OCI-LY3 (cell line): Measurements from ENCODE around the gene CLEC18B.

Experiments used
- H2AFZ ChIP-seq: fragments of 200-600, 300-600 bp; shearing (Covaris generic); 2 replicates; pipeline ENCODE4 v1.6.0; 2014; ENCODE audit warnings: antibody characterized with exemption, low read depth, low read length
- H3K27ac ChIP-seq: fragments of 200-600, 300-600 bp; sonication (generic); 2 replicates; pipeline ENCODE4 v1.5.1; 2014; ENCODE audit warnings: mild to moderate bottlenecking, low read length, moderate library complexity, mixed read lengths
- H3K27me3 ChIP-seq: fragments of 200-600, 300-600 bp; sonication (generic); 2 replicates; pipeline ENCODE4 v1.6.1; 2014; ENCODE audit warnings: low read depth, low read length, mixed read lengths
- H3K36me3 ChIP-seq: fragments of 200-600, 300-600 bp; sonication (generic); replicated peaks from 2 replicates; pipeline ENCODE3; 2014; ENCODE audit warnings: low read depth, low read length, mixed read lengths
- H3K4me1 ChIP-seq: fragments of 300-600, 200-600 bp; sonication (generic); 2 replicates; pipeline ENCODE4 v1.6.1; 2014; ENCODE audit warnings: low read length, mixed read lengths
- H3K4me2 ChIP-seq: fragments of 200-600, 300-600 bp; sonication (generic); 2 replicates; pipeline ENCODE4 v1.6.1; 2014; ENCODE audit warnings: low read length, mixed read lengths
- H3K4me3 ChIP-seq: fragments of 300-600, 200-600 bp; sonication (generic); 2 replicates; pipeline ENCODE4 v1.5.1; 2014; ENCODE audit warnings: antibody characterized with exemption, mild to moderate bottlenecking, low read length, moderate library complexity
- H3K79me2 ChIP-seq: fragments of 300-600, 200-600 bp; shearing (Covaris generic); 2 replicates; pipeline ENCODE4 v1.6.1; 2014; ENCODE audit warnings: mild to moderate bottlenecking, low read length, mixed read lengths
- H3K9ac ChIP-seq: fragments of 300-600, 200-600 bp; shearing (Covaris generic); 2 replicates; pipeline ENCODE4 v1.6.0; 2014; ENCODE audit warnings: mild to moderate bottlenecking, low read length, moderate library complexity
- H3K9me3 ChIP-seq: fragments of 200-600, 300-600 bp; shearing (Covaris generic); 2 replicates; pipeline ENCODE4 v1.6.1; 2014; ENCODE audit warnings: low read length, mixed read lengths; ENCODE audit not compliant: insufficient read depth
- H4K20me1 ChIP-seq: fragments of 200-600, 300-600 bp; sonication (generic); 2 replicates; pipeline ENCODE4 v1.6.1; 2016; ENCODE audit warnings: low read length, mixed read lengths; ENCODE audit not compliant: insufficient read depth
- EZH2phosphoT487 ChIP-seq: fragments of 200-600 bp; shearing (Covaris generic); IDR thresholded peaks from 2 replicates; pipeline ENCODE4 v1.6.1; 2018; ENCODE audit warnings: antibody characterized with exemption, mixed run types, low read depth
- TF ChIP-seq, protein P1 (sequence below): fragments of 200-600, 300-600 bp; sonication (generic); IDR thresholded peaks from 2 replicates; pipeline ENCODE4 v1.5.1; 2014; ENCODE audit warnings: antibody characterized with exemption, low read length, low read depth

The CLEC18B gene

DNA sequence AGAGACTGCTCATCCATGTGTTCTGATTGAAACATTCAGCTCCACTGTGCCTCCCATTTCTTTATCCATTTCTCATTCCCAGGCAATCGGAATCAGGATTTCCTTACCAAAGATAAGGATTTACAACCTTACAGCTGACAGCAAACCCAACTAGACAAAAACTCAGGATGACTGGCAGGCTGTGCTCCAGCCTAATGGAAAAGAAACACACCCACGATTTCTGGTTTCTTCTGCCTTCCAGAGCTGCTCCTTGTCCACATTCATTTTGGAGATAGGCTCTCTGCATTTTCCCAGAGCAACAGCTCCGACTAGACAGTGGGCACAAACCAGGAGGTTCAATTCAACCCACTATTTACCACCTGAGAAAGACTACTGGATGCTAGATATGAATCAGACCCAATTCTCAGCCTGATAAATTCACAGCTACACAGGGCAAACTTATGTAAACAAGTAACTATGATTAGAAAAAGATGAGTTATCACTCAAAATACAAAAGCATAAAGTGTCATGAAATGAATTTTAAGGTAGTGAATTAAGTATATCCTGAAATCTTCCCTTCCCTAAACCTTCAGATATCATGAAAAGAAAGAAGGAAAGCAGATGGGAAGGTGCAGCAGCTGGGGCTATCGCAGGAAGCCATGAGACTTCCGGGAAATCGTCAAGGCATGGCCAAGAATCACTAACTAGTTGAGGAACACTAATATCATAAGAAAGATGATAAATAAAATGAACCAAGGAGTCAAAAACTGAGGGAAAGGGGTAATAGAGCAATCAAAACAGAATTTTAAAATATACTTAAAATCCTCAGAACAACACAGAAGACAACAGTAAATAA lies 44.8 kb upstream of the CLEC18B start:
- no peak for TF ChIP-seq EZH2phosphoT487
- TF ChIP-seq, protein P1, sequence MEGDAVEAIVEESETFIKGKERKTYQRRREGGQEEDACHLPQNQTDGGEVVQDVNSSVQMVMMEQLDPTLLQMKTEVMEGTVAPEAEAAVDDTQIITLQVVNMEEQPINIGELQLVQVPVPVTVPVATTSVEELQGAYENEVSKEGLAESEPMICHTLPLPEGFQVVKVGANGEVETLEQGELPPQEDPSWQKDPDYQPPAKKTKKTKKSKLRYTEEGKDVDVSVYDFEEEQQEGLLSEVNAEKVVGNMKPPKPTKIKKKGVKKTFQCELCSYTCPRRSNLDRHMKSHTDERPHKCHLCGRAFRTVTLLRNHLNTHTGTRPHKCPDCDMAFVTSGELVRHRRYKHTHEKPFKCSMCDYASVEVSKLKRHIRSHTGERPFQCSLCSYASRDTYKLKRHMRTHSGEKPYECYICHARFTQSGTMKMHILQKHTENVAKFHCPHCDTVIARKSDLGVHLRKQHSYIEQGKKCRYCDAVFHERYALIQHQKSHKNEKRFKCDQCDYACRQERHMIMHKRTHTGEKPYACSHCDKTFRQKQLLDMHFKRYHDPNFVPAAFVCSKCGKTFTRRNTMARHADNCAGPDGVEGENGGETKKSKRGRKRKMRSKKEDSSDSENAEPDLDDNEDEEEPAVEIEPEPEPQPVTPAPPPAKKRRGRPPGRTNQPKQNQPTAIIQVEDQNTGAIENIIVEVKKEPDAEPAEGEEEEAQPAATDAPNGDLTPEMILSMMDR, result no peak
- Histone ChIP-seq H3K4me3 (no peak overlapping the region), H3K27me3 (no peaks in the 10 kb centered on the region), H3K36me3 (peaks cover 59% of the 10 kb centered on the region), H3K4me1 (peaks cover 17% of the 10 kb centered on the region), H3K79me2 (no peaks in the 10 kb centered on the region), H3K4me2 (no peak overlapping the region), H2AFZ (no peak overlapping the region), H3K9ac (no peak overlapping the region), H3K9me3 (no peaks in the 10 kb centered on the region), H3K27ac (no peak overlapping the region), H4K20me1 (no peaks in the 10 kb centered on the region)

DNA sequence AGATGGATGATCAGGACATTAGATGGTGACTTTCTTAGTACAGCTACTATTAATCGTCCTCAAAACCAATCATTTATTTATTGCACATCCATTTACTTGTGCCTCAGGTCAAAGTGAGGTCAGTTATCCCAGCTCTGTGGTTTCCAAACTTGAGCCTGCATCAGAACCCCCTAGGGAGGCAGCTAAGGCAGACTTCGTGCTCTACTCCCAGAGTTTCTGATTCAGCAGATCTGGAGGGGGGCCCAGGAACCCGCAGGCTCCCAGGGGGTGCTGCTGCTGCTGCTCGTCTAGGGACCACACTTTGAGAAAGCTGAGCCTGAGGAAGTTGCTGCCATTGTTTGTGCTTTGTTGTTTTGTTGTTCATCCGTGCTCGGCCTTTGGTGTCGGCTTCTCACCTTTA lies 44.0 kb upstream of the CLEC18B start:
- H3K27ac ChIP-seq, result no peak overlapping the region
- peaks cover 15% of the 10 kb centered on the region for H3K4me1 ChIP-seq
- peaks cover 62% of the 10 kb centered on the region for H3K36me3 ChIP-seq

DNA sequence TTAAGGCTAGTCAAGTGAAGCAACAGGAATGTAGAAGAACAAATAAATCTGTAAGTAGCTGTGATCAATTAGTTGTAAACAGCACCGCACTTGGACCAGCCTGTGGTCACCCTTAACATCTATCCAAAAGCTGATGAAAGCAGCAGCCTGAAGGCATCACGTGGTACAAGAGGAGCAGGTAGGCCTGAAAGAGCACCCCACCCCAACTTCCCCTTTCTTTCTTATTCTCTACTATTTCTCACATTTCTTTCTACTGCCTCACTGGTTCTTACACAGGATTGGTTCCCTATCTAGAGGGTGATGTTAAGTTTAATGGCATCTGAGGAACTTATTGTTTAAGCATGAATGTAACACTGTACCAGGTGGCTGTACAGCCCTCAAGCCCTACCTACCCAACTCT lies 42.6 kb upstream of the CLEC18B start:
- TF ChIP-seq, protein P1, result no peak
- no peak for TF ChIP-seq EZH2phosphoT487
- Histone ChIP-seq H3K4me2 (peak overlapping the region; percentile 33), H3K4me3 (0 out of 2 replicates have a peak overlapping the region, but pooled peaks have one; percentile 3), H4K20me1 (no peaks in the 10 kb centered on the region), H3K36me3 (peaks cover 55% of the 10 kb centered on the region), H3K27ac (peak overlapping the region; percentile 67), H3K79me2 (no peaks in the 10 kb centered on the region), H3K9me3 (no peaks in the 10 kb centered on the region), H2AFZ (no peak overlapping the region), H3K4me1 (peaks cover 15% of the 10 kb centered on the region), H3K9ac (no peak overlapping the region), H3K27me3 (no peaks in the 10 kb centered on the region)

More for the DNA sequence above, 44.0 kb upstream of the CLEC18B start:
- Histone ChIP-seq H4K20me1 (no peaks in the 10 kb centered on the region), H3K4me3 (no peak overlapping the region), H3K27me3 (no peaks in the 10 kb centered on the region), H3K9ac (no peak overlapping the region), H3K79me2 (no peaks in the 10 kb centered on the region), H3K4me2 (no peak overlapping the region), H2AFZ (no peak overlapping the region), H3K9me3 (no peaks in the 10 kb centered on the region)
- TF ChIP-seq, protein P1, result no peak

GRCh38 chr16:74462361-74462760 lies 41.1 kb upstream of the CLEC18B start:
- H2AFZ ChIP-seq, result no peak overlapping the region
- H3K36me3 ChIP-seq, result peaks cover 56% of the 10 kb centered on the region
- H3K27ac ChIP-seq, result no peak overlapping the region
- H3K27me3 ChIP-seq, result no peaks in the 10 kb centered on the region
- no peaks in the 10 kb centered on the region for H3K79me2 ChIP-seq
- no peak overlapping the region for H3K9ac ChIP-seq
- TF ChIP-seq, protein P1, result no peak
- TF ChIP-seq EZH2phosphoT487, result no peak
- H3K9me3 ChIP-seq, result no peaks in the 10 kb centered on the region
- H3K4me2 ChIP-seq, result no peak overlapping the region
- H3K4me1 ChIP-seq, result peaks cover 15% of the 10 kb centered on the region
- H3K4me3 ChIP-seq, result no peak overlapping the region
- no peaks in the 10 kb centered on the region for H4K20me1 ChIP-seq
